HG03175 (cell line): Measurements from ENCODE around the gene NELFCD.
"Not testable (repeated sequence)": the region's sequence is repeated elsewhere in the genome, so short reads cannot be mapped to it uniquely, and the experiment has no call there.

Experiments
- ATAC-seq: cut with Tn5 transposase; IDR thresholded peaks from one replicate; pipeline ENCODE4 v1.9.1; 2021; ENCODE audit warnings: mild to moderate bottlenecking, moderate library complexity; ENCODE audit not compliant: unreplicated experiment

NELFCD gene

DNA sequence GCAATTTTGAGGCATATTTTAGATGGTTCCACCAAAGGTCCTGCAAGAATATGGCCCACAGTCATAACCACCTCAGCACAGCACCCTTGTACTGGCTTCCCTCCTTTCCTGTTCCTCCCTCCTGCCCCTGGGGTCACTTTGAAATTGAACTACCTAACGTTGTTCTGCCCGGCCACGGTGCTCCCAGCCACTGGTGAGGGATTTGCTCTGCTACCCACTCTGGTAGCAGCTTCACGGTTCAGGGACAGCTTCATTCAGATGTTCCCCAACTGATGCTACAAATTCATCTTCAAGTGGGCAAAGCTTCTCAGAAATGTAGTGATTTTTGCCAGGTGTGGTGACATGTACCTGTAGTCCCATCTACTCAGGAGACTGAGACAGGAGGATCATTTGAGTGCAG lies 7.9 kb upstream of the NELFCD start:
- no peak for ATAC-seq

DNA sequence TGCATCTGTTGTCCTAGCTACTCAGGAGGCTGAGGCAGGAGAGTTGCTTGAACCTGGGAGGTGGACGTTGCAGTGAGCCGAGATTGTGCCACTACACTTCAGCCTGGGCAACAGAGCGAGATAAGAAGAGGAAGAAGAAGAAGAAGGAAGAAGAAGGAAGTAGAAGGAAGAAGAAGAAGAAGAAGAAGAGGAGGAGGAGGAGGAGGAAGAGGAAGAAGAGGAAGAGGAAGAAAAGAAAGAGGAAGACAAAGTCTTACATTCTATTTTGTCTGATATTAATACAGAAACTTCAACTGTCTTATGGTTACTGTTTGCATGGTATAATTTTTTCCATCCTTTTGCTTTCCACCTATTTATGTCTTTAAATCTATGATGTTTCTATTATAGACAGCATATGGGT lies 7.2 kb upstream of the NELFCD start:
- ATAC-seq: no peak

DNA sequence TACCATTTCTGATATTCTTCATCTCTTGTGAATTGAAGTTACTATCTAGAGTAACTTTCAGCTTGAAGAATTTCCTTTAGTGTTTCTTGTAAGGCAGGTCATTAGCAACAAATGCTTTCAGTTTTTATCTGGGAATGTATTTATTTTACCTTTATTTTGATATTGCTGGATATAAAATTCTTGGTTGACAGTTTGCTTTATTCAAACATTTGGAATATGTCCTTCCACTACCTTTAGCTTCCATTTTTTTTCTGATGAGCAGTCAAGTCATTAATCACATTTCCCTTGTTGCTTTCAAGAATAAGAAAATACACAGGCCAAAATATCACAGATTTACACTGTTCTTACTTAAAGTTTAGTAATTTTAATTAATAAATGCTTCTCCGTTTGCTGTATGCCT lies 5.7 kb upstream of the NELFCD start:
- ATAC-seq: no peak

- ATAC-seq: no peak
Observed at GRCh38 chr20:58976061-58976730, 4.9 kb upstream of the NELFCD start.

- ATAC-seq: no peak
Observed at GRCh38 chr20:58978351-58979190, 2.5 kb upstream of the NELFCD start.

- ATAC-seq: no peak
Observed at GRCh38 chr20:58981628-58982364, 740 bp downstream of the NELFCD start.

- ATAC-seq: no peak
Observed at GRCh38 chr20:58982406-58983114, 1.5 kb downstream of the NELFCD start.

GRCh38 chr20:58983115-58983468 lies 2.0 kb downstream of the NELFCD start:
- ATAC-seq: not testable (repeated sequence)

DNA sequence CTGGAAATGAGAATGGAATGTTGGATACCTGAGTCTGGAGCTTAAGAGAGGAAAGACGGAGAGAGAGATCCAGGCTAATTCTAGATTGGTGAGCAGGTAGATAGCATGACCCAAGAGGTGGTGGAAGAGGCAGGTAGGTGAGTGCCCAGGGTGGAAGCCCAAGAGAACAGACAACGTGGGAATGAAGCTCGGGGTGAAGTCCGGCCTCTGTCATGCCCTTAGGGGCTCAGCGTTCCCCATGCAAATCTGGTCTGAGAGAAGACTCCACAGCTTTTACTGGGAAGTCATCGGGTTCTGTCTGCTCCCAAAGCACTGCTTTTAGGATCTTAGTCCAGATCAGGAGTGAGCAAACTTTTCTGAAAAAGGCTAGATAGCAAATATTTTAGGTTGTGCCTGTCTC lies 3.6 kb downstream of the NELFCD start:
- no peak for ATAC-seq

DNA sequence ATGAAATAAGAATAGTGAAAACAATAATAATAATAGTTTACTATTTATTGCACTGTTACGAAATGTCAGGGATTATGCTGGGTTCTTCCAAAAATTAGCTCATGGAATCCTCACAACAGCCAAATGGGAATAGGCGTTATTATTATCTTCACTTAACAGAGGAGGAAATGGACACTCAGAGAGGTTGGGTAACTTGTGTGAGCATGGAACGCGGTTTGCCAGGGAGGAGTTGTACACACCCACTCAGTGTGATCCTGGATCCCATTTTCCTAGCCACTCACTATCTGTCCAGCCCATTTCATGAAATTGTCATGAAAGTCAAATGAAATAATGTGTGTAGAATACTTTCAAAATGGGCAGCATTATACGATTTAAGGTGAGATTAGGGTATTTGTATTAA lies 4.6 kb downstream of the NELFCD start:
- no peak for ATAC-seq

GRCh38 chr20:58986286-58986967 lies 5.4 kb downstream of the NELFCD start:
- no peak for ATAC-seq

DNA sequence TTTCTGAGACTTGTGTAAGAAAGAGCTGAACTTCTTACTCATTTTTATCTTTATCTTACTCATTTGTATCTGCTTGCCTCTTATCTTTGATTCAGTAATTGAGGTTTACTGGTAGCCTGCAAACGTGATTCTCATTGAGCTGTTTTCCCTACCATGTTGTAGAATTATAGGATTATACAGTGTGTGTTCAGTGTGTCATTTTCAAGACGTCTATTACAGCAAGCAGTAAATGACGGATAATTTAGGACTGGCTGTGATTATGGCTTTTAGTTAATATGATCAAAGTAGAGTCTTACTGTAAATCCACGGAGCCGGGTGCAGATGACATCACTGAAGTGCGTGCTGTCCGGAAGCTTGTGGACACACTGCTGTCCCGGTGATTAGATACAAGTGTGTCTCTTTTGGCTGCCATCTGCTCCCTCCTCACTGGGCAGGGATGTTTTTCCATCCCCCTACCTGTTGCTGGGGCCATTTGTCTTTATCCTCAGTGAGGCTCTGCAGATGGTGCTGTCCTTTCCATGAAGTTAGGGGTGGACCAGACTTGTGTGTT lies 6.0 kb downstream of the NELFCD start:
- no peak for ATAC-seq

GRCh38 chr20:58987790-58988564 lies 6.9 kb downstream of the NELFCD start:
- ATAC-seq: no peak

DNA sequence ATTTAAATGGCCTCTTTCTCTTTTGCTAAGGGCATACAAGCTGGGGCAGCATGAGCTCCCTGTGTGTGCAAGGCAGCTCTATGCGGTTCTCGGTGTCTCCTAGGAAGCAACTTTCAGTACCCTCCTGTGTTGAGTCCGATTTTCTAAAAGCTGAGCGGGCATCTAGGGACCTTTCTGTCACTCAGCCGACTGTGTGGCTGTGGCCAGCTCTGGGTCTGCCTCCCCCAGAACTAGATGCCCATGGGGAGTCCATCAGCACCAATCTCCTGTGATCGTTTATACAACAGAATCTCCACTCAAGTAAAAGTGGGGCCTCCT lies 7.5 kb downstream of the NELFCD start:
- no peak for ATAC-seq

- no peak for ATAC-seq
Observed at GRCh38 chr20:58989196-58989595, 8.1 kb downstream of the NELFCD start.

- ATAC-seq: no peak
Observed at GRCh38 chr20:58990651-58991445, 9.8 kb downstream of the NELFCD start.

DNA sequence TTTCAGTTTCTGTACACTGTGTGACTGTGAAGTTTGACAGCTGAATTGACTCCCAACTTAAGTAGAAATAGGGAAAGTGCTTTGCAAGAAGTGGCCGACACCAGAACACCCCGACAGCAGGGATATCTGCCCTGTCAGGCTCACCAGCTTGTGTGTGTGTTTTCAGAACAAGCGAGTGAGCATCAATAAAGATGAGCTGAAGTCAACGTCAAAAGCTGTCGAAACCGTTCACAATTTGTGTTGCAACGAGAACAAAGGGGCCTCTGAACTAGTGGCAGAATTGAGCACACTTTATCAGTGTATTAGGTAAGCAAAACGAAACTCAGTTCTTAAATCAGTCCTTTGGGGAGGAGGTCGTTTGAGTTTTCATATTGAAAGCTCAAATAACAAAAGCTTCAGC lies 10.7 kb downstream of the NELFCD start:
- no peak for ATAC-seq

DNA sequence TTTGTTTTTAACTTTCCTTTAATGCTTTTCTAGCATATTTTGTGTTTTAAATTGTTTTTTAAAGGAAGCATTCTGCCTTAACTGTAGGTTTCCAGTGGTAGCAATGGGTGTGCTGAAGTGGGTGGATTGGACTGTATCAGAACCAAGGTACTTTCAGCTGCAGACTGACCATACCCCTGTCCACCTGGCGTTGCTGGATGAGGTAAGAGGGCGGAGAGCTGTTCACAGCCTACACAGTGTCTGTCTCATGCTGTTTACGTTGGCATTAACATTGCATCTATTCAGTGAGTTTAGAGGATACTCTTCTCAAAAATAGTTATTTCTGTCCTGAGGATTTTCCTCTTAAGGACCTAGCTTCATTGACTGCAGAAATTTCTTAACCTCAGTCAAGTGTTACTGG lies 11.9 kb downstream of the NELFCD start:
- ATAC-seq: no peak
